ENCODE results near the gene FGF5. TPM values are rescaled to one million over a fixed set of nuclear protein-coding genes. Genes with fewer than 3 reads are reported as not detected.

Gene FGF5
- total RNA-seq, 1 donor from 2014 or later, result not detected

GRCh38 chr4:80331693-80332092 is 65.2 kb downstream of the FGF5 start:
- Histone ChIP-seq H3K27me3 (no peaks in the 10 kb centered on the region), H3K4me3 (no peak overlapping the region), H3K9me3 (no peaks in the 10 kb centered on the region), H3K27ac (no peak overlapping the region), H3K4me1 (peaks cover 11% of the 10 kb centered on the region), H3K36me3 (no peaks in the 10 kb centered on the region)
- DNase-seq (ENCODE audit: extremely low spot score in 2 of 2), result no peak
- TF ChIP-seq POLR2AphosphoS5 (IDR thresholded peaks at IDR 0.05; ENCODE audit: insufficient read depth in 1 of 2, low read depth in 1 of 2) (no peak), POLR2A (IDR thresholded peaks at IDR 0.05) (no peak), CTCF (IDR thresholded peaks at IDR 0.05) (no peak)
- intact Hi-C loops (cut with DNase I), result loop anchor here (5.0 kb wide), 1 partner anchor 1186 kb away; no protein-coding TSS in a partner anchor

GRCh38 chr4:80333121-80333520 is 66.7 kb downstream of the FGF5 start:
- no peak for TF ChIP-seq POLR2AphosphoS5 (IDR thresholded peaks at IDR 0.05; ENCODE audit: insufficient read depth in 1 of 2, low read depth in 1 of 2)
- no peak for TF ChIP-seq CTCF (IDR thresholded peaks at IDR 0.05)
- TF ChIP-seq POLR2A (IDR thresholded peaks at IDR 0.05), result no peak
- peaks cover 11% of the 10 kb centered on the region for H3K4me1 ChIP-seq
- no peaks in the 10 kb centered on the region for H3K36me3 ChIP-seq
- H3K27me3 ChIP-seq, result no peaks in the 10 kb centered on the region
- H3K27ac ChIP-seq, result no peak overlapping the region
- H3K4me3 ChIP-seq, result no peak overlapping the region
- intact Hi-C loops (cut with DNase I), result loop anchor here (5.0 kb wide), 1 partner anchor 1184 kb away; no protein-coding TSS in a partner anchor
- DNase-seq (ENCODE audit: extremely low spot score in 2 of 2), result no peak
- H3K9me3 ChIP-seq, result no peaks in the 10 kb centered on the region

DNA sequence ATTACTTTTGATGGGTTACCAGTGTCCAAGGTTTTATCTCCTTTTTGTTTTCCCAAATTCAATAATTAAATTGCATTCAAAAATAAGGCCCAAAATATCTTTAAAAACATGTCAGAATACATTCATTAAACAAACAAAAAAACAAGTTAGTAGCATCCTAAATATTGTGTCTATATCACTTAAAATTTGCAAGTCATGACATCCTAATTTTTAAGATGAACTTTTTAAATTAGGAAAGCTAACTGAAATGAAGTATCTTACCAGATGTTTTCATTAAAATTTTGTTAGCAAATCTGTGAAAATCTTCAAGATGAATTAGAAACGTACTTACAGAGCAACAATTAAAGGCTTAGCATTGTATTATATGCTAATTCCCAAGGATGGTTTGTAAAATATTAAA is 68.1 kb downstream of the FGF5 start:
- intact Hi-C loops (cut with DNase I), result loop anchor here (5.0 kb wide), 1 partner anchor 1183 kb away; no protein-coding TSS in a partner anchor
- H3K9me3 ChIP-seq, result no peaks in the 10 kb centered on the region
- H3K4me1 ChIP-seq, result peaks cover 11% of the 10 kb centered on the region
- TF ChIP-seq POLR2A (IDR thresholded peaks at IDR 0.05), result no peak
- no peak for TF ChIP-seq CTCF (IDR thresholded peaks at IDR 0.05)
- no peak for TF ChIP-seq POLR2AphosphoS5 (IDR thresholded peaks at IDR 0.05; ENCODE audit: insufficient read depth in 1 of 2, low read depth in 1 of 2)
- no peaks in the 10 kb centered on the region for H3K27me3 ChIP-seq
- H3K4me3 ChIP-seq, result no peak overlapping the region
- no peak for DNase-seq (ENCODE audit: extremely low spot score in 2 of 2)
- H3K27ac ChIP-seq, result no peak overlapping the region
- H3K36me3 ChIP-seq, result no peaks in the 10 kb centered on the region

DNA sequence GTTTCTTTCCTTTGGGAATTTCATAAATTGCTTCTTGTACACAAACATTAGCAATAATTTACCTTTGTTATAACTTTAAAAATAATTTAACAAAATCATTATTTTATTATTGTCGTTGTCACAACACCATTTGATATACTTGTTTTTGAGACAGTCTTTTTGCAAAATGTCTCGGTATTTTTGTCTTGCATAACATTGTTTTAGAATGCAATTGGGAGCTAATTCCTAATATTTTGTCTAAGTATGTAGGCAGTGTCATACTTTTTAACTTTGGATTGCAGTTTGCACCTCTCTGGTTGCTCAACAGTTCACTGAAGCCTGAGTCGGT is 68.7 kb downstream of the FGF5 start:
- TF ChIP-seq CTCF (IDR thresholded peaks at IDR 0.05), result no peak
- no peak for TF ChIP-seq POLR2AphosphoS5 (IDR thresholded peaks at IDR 0.05; ENCODE audit: insufficient read depth in 1 of 2, low read depth in 1 of 2)
- no peak for TF ChIP-seq POLR2A (IDR thresholded peaks at IDR 0.05)
- intact Hi-C loops (cut with DNase I), result no loop called here
- Histone ChIP-seq H3K27ac (no peak overlapping the region), H3K36me3 (no peaks in the 10 kb centered on the region), H3K27me3 (no peaks in the 10 kb centered on the region), H3K4me1 (peaks cover 11% of the 10 kb centered on the region), H3K4me3 (peak overlapping the region; percentile 45 to 51), H3K9me3 (no peaks in the 10 kb centered on the region)
- DNase-seq (ENCODE audit: extremely low spot score in 2 of 2), result no peak

DNA sequence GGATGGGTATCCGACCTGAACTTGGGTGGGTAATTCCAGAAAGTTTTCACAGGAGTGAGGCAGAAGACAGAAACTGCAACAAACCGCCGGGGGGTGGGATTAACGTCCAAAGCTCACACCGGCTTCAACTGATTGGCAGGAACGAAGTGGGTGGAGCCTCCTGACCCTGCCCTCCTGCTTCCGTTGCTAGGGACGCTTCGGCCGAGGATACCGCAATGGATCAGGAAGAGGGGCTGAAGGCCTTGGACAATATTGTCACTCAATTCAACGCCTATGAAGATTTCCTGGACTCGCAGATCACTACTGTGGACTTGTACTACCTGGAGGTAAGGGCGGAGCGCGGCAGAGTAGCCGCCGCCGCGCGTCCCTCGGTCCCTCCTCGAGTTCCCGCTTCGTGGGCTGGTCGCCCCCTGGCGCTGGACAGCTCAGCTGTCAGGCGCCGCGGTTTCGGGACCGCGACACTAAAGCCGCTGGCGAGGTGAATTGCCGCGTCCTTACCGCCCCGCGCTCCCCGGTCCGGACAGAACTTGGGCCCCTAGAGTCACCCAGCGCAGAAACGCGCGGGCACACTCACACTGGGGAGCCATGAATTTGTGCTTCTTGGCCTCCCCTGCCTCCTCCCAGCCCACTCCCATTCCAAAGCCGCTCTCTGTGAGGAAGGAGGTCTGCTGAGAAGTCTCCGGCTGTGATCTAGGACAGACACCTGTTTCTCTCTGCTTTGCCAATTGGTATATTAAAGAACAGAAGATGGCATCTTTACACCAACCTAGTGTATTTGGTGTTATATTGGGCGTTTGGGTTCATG is 69.3 kb downstream of the FGF5 start, which contains the start of gene CFAP299:
CFAP299 (plus strand) TSS at position 177 of the 805 bp plus-strand sequence.
- no peak for DNase-seq (ENCODE audit: extremely low spot score in 2 of 2)
- peak within 1 kb of the TSS; percentile 45 to 51 for H3K4me3 ChIP-seq
- no peaks in the 10 kb centered on the region for H3K36me3 ChIP-seq
- intact Hi-C loops (cut with DNase I), result no loop called here
- H3K27ac ChIP-seq, result no peak within 1 kb of the TSS
- H3K27me3 ChIP-seq, result no peaks in the 10 kb centered on the region
- H3K9me3 ChIP-seq, result no peaks in the 10 kb centered on the region
- TF ChIP-seq POLR2AphosphoS5 (IDR thresholded peaks at IDR 0.05; ENCODE audit: insufficient read depth in 1 of 2, low read depth in 1 of 2) (no peak), CTCF (IDR thresholded peaks at IDR 0.05) (no peak), POLR2A (IDR thresholded peaks at IDR 0.05) (no peak)
- H3K4me1 ChIP-seq, result peaks cover 11% of the 10 kb centered on the region
